CD4-positive, alpha-beta T cell treated with Interleukin-2 at 100 ng/mL for 4 hours (primary cell): ENCODE data around the gene ATP6V0A1.
A peak's percentile ranks its signal among the peaks of the same experiment; 100 is the strongest.
"Not testable (repeated sequence)": the region's sequence is repeated elsewhere in the genome, so short reads cannot be mapped to it uniquely, and the experiment has no call there.

Experiments used
- DNase-seq: peaks from one replicate; pipeline ENCODE4 v3.0.0-alpha.2; 2020; ENCODE audit warnings: low spot score

Gene ATP6V0A1

GRCh38 chr17:42538482-42538881, 79.8 kb downstream of the ATP6V0A1 start:
- no peak for DNase-seq

- not testable (repeated sequence) for DNase-seq
Observed at GRCh38 chr17:42540558-42540957, 81.9 kb downstream of the ATP6V0A1 start.

DNA sequence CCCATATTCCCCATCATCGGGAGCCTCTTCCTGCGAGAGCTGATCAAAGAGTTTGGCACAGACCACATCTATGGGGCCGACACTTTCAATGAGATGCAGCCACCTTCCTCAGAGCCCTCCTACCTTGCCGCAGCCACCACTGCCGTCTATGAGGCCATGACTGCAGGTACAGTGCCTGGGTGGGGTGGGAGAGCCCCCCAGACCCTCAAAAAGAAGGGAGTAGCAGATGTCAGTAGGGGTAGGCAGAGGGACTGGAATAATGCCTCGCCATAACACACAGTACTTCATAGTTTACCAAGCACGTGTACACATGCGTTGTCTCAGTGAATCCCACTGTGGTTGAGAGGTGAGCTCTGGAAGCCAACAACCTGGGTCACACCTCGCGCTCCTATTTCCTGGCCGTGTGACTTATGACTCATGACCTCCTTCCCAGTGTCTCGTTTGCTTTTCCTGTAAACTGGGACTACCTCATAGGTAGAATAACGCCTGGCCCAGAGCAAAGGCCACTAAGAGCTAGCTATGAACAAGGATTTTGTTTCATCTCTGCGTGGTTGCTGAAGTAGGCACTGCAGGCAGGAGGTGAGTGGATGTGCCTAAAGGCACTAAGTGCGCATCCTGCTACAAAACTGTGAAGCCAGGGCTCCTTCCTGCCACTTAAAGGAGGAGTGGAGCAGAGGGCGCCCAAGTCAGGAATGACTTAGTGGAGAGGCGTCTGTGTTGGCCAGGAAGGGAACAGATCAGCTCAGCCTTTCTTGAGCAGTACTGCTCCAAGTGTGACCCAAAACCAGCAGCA, 82.6 kb downstream of the ATP6V0A1 start:
- peak; percentile 51 for DNase-seq

DNA sequence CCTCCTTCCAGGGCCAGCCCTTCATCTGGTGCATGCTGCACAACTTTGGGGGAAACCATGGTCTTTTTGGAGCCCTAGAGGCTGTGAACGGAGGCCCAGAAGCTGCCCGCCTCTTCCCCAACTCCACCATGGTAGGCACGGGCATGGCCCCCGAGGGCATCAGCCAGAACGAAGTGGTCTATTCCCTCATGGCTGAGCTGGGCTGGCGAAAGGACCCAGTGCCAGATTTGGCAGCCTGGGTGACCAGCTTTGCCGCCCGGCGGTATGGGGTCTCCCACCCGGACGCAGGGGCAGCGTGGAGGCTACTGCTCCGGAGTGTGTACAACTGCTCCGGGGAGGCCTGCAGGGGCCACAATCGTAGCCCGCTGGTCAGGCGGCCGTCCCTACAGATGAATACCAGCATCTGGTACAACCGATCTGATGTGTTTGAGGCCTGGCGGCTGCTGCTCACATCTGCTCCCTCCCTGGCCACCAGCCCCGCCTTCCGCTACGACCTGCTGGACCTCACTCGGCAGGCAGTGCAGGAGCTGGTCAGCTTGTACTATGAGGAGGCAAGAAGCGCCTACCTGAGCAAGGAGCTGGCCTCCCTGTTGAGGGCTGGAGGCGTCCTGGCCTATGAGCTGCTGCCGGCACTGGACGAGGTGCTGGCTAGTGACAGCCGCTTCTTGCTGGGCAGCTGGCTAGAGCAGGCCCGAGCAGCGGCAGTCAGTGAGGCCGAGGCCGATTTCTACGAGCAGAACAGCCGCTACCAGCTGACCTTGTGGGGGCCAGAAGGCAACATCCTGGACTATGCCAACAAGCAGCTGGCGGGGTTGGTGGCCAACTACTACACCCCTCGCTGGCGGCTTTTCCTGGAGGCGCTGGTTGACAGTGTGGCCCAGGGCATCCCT, 84.8 kb downstream of the ATP6V0A1 start:
- DNase-seq, result no peak

DNA sequence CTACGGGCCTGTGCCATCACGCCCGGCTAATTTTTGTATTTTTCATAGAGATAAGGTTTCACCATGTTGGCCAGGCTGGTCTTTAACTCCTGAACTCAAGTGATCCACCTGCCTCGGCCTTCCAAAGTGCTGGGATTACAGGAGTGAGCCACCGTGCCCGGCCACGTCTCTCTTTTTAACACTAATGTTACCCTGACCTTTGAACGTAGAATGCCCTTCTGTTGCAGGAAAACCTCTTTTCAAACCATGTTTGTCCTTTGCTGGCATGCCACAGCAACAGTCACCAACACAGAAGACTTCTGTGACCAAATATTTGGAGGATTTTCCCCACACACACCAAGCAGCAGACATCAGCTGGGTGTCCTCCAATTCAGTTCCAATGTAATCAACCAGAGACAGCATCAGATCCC, 86.2 kb downstream of the ATP6V0A1 start:
- DNase-seq, result no peak

GRCh38 chr17:42545755-42546505, 87.3 kb downstream of the ATP6V0A1 start:
- DNase-seq, result not testable (repeated sequence)

DNA sequence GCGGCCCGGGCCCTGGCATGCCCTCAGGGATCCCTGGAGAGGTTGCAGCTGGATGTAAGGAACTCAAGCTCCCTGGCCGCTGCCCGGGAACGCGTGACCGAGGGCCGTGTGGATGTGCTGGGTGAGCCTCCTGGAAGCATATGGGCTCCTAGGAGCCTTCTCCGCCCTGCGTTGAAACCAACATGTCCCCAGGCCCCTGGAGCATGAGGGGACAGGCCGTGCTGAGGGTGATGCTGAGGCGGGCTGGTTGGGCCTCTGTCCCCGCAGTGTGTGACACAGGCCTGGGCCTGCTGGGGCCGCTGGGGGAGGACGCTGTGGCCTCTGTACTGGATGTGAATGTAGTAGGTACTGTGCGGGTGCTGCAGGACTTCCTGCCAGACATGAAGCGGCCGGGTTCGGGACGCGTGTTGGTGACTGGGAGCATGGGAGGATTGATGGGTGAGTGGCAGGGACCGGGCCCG, 88.4 kb downstream of the ATP6V0A1 start:
- DNase-seq, result no peak

DNA sequence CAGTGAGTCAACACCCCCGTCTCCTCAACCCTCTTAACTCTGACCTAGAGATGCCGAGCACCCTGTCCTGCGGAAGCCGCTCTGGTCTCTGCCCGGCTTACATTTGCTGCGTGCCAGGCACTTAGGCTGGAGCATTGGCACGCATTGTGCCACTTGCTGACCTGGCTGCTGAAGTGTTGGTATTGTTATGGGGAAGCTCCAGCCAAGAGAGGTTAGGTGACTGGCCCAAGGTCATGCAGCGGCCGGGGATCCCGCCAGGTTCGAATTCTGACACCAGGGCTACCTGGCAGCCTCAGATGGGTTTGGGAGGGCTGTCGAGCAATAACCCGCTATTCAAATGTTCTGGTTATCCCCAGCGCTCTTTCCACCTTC, 89.0 kb downstream of the ATP6V0A1 start:
- no peak for DNase-seq

GRCh38 chr17:42548070-42548837, 89.6 kb downstream of the ATP6V0A1 start:
- DNase-seq, result peak; percentile 75

- DNase-seq, result no peak
Observed at GRCh38 chr17:42548993-42549755, 90.5 kb downstream of the ATP6V0A1 start.

DNA sequence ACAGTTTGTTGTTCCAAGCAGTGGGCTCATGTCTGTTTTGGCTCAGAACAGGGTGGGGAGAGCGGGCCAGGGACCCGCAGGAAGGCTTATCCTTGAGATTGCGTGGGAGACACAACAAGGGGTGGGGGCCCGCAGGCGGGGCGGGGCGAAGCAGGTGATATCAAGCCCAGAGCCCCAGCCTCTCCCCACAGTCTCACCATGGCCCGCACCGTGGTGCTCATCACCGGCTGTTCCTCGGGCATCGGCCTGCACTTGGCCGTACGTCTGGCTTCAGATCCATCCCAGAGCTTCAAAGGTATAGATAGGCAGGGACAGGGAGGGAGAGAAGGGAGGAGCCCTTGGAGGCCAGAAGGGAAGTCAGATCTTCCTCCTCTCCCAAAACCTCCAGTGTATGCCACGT, 94.1 kb downstream of the ATP6V0A1 start, which contains the start of gene HSD17B1:
Gene HSD17B1 (plus strand): TSS at position 188 of the 400 bp plus-strand sequence. CDS start 11 bp downstream, at position 199.
- not testable (repeated sequence) for DNase-seq

DNA sequence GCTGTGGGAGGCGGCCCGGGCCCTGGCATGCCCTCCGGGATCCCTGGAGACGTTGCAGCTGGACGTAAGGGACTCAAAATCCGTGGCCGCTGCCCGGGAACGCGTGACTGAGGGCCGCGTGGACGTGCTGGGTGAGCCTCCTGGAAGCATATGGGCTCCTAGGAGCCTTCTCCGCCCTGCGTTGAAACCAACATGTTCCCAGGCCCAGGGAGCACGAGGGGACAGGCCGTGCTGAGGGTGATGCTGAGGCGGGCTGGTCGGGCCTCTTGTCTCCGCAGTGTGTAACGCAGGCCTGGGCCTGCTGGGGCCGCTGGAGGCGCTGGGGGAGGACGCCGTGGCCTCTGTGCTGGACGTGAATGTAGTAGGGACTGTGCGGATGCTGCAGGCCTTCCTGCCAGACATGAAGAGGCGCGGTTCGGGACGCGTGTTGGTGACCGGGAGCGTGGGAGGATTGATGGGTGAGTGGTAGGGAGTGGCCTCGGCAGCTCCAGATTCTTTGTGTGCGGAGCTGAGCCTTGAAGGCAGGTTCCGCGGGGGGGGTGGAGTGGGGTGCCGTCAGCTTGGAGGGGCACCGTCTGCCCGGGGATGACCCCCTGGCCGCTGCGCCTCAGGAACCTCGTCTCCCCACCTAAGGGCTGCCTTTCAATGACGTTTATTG, 94.6 kb downstream of the ATP6V0A1 start:
- no peak for DNase-seq

- DNase-seq, result peak; percentile 15
Observed at GRCh38 chr17:42553866-42554249, 95.2 kb downstream of the ATP6V0A1 start.

GRCh38 chr17:42554250-42555121, 95.8 kb downstream of the ATP6V0A1 start:
- DNase-seq, result peak; percentile 73

DNA sequence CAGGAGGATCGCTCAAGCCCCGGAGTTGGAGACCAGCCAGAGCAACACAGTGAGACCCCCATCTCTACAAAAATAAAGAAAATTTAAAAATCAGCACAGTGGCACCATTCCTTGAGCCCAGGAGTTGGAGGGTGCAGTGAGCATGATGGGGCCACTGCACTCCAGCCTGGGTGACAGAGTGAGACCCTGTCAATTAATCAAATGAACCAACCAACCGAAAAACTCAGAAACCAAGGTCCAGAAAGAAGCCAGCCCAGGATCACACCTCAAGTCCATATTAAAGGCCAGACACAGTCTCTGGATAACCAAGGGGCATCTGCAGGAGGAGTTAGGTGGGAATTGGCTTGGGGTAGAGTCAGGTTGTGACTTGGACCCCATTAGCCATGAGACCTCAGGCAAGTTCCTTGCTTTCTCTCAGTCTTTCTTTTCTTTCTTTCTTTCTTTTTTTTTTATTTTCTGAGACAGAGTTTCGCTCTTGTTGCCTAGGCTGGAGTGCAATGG, 96.5 kb downstream of the ATP6V0A1 start:
- DNase-seq, result no peak

- DNase-seq, result not testable (repeated sequence)
Observed at GRCh38 chr17:42555961-42556617, 97.4 kb downstream of the ATP6V0A1 start.

DNA sequence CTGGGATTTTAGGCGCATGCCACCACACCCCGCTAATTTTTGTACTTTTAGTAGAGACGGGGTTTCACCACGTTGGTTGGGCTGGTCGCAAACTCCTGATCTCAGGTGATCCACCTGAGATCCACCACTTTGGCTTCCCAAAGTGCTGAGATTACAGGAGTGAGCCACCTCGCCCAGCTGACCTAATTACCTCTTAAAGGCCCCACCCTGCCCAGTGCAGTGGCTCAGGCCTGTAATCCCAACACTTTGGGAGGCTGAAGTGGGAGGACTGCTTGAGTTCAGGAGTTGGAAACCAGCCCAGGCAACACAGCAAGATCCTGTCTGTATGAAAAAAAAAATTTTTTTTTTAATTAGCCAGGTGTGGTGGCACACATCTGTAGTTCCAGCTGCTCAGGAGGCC, 100.4 kb downstream of the ATP6V0A1 start:
- DNase-seq, result no peak

GRCh38 chr17:42560246-42560645, 101.6 kb downstream of the ATP6V0A1 start:
- DNase-seq, result no peak
